NCI-H226 (cell line): Measurements from ENCODE around the gene EFHC1.

Experiments
- DNase-seq: peaks from one replicate; pipeline ENCODE4 v3.0.0-alpha.2; 2015

Gene EFHC1

DNA sequence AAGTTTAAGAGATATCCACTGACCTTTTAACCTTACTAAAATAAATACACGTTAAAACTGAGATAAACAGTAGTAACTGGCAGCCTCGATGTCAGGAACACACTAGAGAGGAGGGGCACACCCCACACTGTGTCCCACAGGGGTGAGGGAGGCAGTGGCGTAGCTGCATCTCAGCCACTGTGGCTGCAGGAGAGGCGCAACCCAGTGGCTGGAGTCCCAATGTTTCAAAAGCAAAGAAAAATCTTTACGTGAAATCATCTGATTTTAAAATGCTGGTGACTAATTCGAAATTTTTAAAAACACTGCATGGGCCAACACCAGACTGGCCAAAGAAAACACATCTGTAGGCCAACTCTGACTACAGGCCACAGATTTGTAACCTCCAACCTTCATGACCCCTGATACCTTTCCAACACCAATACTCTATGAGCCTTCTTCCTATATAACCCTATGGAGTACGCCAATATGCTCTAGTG is 102.0 kb downstream of the EFHC1 start:
- DNase-seq: no peak

GRCh38 chr6:52522655-52523054 is 102.5 kb downstream of the EFHC1 start:
- DNase-seq: no peak

DNA sequence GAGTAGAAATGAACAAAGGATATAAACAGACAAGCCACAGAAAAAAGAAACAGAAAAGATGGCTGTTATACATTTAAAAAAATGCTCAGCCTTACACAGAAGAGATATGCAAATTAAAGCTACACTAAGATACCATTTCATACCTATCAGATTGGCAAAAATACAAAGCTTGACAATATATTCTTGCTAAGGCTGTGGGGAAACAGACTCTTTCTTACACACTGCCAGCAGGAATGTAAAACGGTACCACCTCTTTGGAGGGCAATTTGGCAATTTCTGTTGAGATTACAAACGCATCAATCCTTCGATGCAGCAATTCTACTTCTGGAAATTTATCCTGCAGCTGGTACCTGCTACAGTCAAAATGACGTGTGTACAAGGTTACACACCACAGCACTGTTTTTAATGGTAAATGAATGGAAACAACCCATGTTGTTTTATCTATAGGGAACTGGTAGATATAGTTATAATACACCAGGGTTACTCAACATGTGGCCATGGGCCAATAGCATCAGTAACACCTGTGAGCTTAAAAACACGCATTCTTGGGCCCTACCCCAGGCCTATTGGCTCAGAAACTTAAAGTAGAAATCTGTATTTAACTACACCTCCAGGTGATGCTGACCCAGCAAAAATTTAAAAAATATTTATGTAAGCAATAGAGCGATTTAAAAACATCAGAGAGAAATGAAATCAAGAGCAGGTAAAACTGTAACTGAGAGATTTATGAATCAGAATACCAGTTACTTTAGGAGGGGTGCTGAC is 103.4 kb downstream of the EFHC1 start:
- DNase-seq: peak; percentile 50

DNA sequence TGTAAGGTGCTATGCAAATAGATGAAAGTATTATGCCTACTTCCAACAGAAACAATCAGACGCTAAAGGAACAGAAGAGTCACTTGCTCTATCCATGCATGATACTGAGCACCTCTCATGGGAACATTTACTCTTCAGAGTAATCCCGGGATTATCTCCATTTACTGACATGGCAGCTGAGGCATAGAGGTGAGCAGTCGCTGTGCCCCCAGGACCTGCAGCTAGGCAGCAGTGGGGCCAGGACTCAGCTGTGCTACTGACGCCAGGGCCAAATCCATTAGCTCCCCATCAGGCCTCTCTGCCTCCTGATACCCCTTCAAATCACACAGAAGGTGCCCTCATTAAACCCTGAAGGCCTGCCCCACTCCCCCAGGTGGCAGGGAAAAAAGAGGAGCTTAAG is 104.8 kb downstream of the EFHC1 start:
- DNase-seq: no peak

- DNase-seq: peak; percentile 70
Measured at GRCh38 chr6:52526634-52527033, 106.5 kb downstream of the EFHC1 start.

- DNase-seq: no peak
Measured at GRCh38 chr6:52527436-52527835, 107.3 kb downstream of the EFHC1 start.

- no peak for DNase-seq
Measured at GRCh38 chr6:52529311-52529710, 109.2 kb downstream of the EFHC1 start.

GRCh38 chr6:52530351-52530750 is 110.2 kb downstream of the EFHC1 start:
- DNase-seq: no peak

DNA sequence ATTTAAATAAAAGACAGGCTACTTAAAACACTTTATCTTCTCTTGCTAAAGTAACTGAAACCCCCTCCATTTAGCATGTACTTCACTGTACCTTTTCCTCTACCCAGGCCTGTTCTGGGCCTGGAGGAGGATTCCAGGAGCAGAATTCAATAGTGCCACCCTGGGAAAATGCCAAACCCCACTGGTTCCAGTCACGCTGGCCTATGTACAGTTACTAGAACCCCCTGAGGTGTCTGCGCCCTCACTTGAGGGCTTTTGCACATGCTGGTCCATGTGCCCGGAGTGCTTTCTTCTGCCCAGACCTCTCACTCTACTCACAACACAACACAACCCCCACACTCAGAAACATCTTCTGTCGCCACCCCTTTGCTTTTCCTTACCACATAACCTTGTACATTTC is 111.3 kb downstream of the EFHC1 start:
- no peak for DNase-seq

- no peak for DNase-seq
Measured at GRCh38 chr6:52531834-52532233, 111.7 kb downstream of the EFHC1 start.

DNA sequence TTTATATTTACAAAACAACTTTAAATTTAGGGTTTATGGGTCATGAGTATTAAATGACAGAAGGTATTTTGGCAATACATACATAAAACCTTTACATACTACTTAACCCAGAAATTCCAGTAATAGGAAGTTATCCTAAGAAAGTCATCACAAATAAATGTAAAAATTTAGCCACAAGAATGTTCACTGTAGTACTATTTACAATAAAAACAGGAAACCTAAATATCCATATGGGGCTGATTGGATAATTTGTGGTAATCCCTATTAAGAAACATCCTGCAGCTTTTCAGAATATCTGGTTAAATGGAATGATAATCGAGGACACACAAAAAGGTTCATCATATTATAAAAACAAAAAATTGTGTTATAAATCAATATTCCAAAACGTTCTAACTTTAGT is 112.3 kb downstream of the EFHC1 start:
- no peak for DNase-seq

DNA sequence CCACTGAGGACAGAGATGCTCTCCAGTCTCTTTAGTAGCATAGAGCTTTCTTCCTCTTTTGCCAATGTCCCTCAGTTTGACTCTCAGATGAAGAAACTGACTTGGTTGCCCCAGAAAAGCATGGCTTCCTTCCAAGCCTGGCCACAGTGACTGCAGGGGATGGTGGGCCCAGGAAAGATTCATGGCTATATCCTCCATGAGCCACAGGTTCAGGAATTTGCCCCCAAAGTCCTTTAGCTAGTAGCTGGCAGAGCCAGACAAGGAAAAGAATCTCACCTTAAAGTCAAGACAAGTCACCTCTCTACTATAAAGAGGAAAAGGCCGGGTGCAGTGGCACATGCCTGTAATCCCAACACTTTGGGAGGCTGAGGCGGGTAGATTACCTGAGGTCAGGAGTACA is 113.3 kb downstream of the EFHC1 start:
- no peak for DNase-seq

DNA sequence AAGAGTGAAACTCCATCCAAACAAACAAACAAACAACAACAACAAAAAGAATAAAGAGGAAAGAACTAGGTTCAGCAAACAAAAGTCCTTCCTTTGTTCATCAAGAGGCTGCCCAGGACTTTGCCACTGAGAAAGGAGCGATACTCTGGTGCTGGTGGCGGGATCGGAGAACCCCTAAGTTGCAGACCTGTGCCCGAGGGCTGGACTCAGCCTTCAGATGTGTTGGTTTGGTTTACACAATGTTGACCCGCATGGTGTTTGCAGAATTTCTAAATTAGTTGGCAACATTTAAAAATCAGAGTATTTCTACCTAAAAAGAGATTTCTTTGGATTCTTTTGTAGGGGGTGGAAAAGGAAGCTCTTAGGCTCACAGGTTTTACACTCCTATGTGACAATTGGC is 114.2 kb downstream of the EFHC1 start:
- no peak for DNase-seq

GRCh38 chr6:52534966-52535390 is 114.8 kb downstream of the EFHC1 start:
- no peak for DNase-seq

DNA sequence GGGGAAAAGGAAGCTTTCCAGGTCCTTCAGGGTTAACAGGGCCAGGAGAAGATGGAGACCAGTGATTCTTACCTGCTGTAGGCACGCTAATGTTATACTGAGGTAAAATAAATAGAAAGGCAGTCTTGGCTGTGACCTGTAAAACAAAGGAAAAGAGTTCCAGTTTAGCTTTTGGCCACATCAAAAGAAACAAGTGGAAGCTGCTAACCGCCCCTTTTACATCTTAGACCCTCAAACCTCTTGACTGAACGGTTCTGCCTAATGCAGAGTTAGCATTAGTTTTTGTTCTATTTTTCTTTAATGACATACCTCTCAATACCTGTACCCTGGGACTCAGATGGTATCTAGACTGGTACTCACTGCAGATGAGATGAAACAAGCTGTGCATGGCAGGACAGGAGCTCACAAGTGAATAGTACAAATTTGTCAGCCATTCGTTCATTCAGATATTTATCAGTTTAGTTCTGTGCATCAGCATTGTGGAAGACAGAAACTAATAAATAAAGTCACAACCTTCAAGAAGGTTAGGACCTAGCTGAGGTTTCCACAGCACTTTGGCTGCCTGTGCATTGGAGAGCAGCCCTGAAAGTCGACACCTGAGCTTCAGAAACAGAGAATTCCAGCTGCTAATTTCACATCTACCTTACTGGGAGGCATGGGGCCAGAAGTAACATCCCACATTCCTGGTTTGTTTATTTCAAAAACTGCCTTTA is 115.7 kb downstream of the EFHC1 start:
- DNase-seq: no peak

- DNase-seq: no peak
Measured at GRCh38 chr6:52536424-52536916, 116.3 kb downstream of the EFHC1 start.

- DNase-seq: no peak
Measured at GRCh38 chr6:52537001-52537753, 117.0 kb downstream of the EFHC1 start.

DNA sequence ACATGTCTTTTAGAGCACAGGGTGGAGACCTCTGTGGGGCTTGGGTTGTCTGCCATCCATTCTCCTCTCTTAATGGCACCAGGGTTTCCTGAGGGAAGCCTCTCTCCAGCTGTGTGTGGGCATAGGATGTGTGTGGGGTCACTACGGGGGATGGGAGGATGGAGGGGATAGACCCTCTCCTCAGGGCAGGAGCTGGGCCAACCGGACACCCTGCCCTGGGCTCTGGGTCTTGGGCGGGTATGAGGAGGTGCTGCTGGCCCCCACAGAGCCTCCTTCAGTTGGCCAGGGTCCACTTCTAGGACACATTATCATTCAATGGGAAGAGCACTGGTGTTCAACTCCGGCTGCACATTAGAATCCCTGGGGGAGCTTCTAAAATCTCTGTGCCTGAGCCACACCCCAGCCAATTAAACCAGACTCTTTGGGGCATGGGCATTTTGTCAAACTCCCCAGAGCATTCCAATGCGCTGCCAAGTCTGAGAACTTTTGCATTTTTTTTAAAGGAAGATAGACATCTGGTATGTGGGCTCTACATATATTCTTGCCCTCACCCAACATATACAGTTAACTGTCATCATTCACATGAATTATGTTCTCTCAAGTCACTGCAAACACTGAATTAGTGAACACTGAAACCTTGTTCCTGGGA is 118.2 kb downstream of the EFHC1 start:
- peak; percentile 34 for DNase-seq

GRCh38 chr6:52538901-52539354 is 118.8 kb downstream of the EFHC1 start:
- DNase-seq: no peak

- no peak for DNase-seq
Measured at GRCh38 chr6:52539607-52540006, 119.5 kb downstream of the EFHC1 start.

- DNase-seq: no peak
Measured at GRCh38 chr6:52540286-52540902, 120.3 kb downstream of the EFHC1 start.

DNA sequence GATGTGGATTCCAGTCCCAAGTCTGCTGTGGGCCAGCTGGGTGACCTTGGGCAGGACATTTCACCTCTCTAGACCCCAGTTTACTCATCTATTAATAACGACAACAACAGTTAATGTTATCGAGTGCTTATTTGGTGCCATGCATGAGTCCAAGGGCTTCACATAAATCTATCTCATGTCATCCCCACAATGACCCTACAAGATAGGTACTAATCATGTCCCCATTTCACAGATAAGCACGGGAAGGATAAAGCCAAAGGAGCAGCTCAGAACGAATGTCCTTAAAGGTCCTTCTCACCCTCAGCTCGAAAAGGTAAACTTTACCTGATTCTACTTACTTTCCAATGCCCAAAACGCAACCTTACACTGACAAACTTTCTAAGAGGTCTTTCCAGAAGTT is 121.0 kb downstream of the EFHC1 start:
- DNase-seq: no peak
